M059J (cell line): ENCODE measurements around the gene LAYN. TPM values are rescaled to one million over a fixed set of nuclear protein-coding genes. Genes with fewer than 3 reads are reported as not detected.

ENCODE experiments used
- DNase-seq: peaks from one replicate; pipeline ENCODE4 v3.0.0-alpha.2; 2012; ENCODE audit warnings: low read depth
- total RNA-seq: library from RNA; depleted of rRNA; stranded (reverse); fragments of >200 nt; shearing (Covaris generic); gene quantifications from 2 replicates; pipeline ENCODE4 v1.2.3, GENCODE V29; 2014

The LAYN gene
- total RNA-seq, 1 experiment from 2014 or later = 113 TPM

- peak; percentile 35 for DNase-seq
These were observed 9.4 kb upstream of the LAYN start for GRCh38 chr11:111531136-111531535.

DNA sequence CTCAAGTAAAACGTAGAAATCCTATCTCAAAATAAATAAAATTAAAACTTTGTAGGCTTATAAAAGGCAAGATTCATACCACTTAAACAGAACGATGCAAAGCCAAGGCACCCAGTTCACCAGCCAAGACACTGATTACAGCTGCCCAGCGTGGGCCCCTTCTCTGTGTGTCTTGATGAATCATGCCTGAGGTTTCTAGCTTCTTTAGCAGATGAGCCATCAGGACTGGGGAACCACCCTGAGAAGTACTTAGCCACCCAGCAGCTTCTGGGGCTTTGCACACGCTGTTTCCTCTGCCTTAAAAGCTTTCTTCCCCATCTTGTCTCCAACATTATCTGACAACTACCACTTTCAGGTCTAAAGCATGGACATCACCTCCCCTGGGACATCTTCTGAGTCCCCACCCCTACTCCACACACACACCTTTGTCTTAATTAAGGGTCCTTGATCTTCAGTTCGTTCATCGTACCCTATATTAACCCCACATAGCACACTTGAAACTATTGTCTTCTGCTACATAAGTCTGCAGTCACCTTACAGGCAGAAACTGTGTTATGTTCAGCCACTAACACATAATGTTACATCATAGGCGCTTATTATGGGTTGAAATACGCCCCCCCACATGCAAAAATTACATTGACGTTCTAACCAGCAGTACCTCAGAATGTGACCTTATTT is 8.7 kb upstream of the LAYN start:
- peak; percentile 92 for DNase-seq

DNA sequence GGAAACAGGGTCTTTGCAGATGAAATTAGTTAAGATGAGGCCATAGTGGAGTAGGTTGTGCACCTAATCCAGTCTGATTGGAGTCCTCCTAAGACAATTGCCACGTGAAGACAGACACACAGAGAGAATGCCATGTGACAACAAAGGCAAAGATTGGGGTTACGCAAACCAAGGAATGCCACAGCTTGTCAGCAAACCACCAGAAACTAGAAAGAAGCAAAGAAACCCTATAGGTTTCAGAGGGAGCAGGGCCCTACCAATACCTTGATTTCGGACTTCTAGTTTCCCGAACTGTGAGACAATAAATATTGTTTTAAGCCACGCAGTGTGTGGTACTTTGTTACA is 8.2 kb upstream of the LAYN start:
- DNase-seq = no peak

DNA sequence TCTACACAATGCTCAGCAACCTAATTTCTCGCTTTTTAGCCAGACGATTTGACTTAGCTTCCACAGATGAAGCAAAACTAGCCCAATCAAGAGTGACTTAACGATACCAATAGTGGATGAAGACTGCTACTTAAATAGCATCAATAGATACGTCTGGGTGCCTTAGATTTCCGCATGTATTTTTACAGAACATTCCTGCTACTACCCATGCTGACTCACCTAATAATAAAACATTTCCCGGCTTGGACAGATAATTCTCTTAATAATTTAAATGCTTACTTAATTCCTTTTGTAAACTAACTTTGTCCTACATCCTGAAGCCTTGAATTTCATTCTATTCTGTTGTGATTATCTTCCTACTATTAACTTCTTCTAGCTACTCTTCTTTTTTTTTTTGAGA is 5.2 kb upstream of the LAYN start:
- DNase-seq = no peak

- DNase-seq = no peak
These were observed 3.1 kb upstream of the LAYN start for GRCh38 chr11:111537336-111537860.

GRCh38 chr11:111538407-111539114 is 2.0 kb upstream of the LAYN start:
- DNase-seq = peak; percentile 72

DNA sequence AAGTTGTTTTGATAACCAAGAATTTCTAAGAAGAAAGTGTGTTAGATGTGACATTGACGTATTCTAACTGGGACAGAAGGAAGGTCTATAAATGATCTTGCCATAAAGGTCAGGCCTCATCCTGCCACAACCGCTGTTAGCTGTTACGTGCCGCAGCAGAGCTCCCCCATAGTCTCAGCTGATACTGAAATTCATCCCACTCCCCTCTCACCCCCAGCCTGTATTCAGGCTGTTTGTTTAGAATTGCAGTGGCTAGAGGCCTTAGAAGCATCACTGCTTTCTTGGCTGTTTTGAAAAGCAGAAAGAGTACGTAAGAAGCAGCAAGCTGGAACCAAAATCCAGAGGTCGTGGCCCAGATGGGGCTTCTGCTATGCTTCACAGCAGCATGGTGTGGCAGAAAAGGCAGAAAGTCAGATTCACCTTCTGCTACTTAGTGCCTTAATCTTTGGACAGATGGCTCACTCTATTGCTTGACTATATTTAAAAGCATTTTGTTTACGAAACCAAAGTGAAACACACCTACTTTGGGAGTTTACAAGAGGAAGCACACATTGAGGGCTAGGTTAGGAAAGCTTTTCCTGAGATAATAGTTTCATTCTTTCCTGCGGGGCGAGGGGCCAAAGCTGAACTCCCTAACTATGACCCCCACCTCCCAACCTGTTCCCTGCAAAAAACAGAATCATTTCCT is 950 bp upstream of the LAYN start:
- peak; percentile 37 for DNase-seq

GRCh38 chr11:111540937-111541253 is 375 bp downstream of the LAYN start:
- DNase-seq = peak; percentile 38

GRCh38 chr11:111541254-111542061 is 938 bp downstream of the LAYN start:
- DNase-seq = peak; percentile 93

DNA sequence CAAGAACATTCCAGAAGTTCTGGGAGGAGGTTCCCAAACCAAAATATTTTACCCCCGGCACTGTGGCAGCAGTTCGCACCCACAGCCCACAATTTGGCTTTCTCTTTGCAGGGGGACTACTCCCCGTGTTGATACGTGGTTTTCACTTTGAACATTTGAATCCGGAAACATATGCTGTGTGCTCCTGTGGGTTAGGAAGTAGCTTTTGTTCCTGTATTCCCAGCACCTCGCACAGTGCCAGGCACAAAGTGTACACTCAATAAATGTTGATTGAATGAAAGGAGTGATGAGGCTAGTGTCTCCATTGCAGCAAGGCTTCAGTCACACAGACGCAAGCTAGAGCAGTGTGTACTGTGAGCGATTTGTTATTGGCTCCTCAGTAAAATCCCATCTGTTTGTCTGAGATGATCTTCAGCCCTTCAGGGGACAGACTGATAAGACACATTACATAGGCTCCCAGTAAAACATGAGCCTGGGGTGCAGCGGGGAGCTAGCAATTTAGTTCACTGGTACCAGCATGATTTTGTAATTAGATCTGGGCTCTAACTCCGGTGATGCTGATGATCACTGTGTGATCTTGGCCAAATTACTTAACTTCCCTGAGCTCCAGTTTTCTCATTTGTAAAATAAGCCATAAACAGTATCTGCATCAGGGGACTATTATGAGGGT is 2.2 kb downstream of the LAYN start:
- no peak for DNase-seq

DNA sequence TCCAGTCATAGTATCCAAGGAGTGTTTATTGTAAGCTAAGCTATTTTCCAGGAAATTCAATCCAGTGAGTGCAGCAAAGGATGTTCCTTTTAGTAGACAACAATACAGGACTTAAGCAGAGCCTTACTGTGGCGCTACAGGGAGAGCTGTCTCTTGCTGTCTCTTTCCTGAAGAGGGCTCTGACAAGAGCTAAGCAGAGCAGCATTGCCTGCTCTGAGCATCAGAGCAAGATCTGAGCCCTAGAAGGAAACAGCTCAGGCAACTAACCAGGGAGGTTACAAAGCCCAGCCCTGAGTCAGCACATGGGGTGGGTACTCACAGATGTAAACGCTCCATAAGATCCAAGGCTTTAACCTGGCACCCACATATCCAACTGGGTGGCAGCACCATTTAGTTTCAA is 8.0 kb downstream of the LAYN start:
- DNase-seq = no peak

DNA sequence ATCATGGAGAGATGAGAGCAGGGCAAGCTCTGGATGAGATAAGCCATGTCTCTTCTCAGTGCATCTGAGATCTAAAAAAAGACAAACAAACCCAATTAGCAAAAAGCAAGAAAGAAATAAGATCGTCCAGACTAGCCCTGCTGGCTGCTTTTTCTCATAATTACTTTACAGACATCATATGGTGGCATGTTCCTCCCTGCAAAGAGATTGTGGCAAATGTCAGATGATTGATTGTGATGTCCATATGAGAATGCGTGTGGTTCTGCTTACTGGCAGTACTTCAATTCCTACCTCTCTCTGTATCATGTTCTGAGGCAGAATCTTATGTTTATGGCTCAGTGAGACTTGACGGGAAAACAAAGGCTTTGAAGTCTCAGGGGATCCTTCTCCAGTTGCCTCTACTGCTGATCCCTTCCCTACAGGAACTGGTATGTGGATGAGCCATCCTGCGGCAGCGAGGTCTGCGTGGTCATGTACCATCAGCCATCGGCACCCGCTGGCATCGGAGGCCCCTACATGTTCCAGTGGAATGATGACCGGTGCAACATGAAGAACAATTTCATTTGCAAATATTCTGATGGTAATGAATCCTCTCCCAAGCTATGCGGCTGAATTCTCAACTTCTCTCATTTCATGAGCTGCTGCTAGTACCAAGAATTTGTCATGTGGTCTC is 8.8 kb downstream of the LAYN start:
- DNase-seq = no peak

DNA sequence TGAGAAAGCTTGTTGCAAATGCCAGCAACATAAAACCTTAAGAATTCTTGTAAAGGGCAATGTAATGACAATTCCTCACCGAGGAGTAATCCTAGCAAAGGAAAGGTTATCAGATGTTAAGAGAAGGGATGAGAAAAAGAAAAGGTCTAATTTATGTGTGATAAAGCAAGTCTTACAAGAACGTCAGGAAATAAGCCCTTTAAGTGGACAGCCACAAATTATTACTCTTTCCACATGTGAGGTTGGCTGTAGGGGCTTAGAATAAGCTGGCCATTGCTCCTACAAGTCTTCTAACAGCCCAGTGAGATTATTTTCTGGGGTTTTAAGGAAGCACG is 9.3 kb downstream of the LAYN start:
- DNase-seq = no peak

DNA sequence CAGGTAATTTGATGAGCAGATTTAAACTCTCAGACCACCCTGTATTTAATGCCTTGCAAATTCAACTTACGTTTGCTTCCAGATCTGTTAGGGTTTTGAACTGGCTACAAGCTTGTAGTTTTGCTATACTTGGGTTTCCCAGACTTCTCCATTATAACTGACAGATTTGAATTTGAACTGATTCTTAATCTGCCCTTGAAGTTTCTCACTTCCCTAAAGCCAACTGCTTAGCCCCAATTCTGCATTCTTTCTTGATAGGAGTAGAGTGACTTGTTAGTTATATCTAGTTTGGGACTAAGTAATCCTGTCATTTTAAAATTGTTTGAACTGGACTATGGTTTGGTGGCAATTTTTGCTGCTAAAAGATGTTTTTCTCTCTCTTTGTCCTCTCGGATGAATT is 9.7 kb downstream of the LAYN start:
- no peak for DNase-seq

GRCh38 chr11:111554532-111554931 is 14.0 kb downstream of the LAYN start:
- DNase-seq = peak; percentile 74

- peak; percentile 91 for DNase-seq
These were observed 14.7 kb downstream of the LAYN start for GRCh38 chr11:111555255-111555654.

DNA sequence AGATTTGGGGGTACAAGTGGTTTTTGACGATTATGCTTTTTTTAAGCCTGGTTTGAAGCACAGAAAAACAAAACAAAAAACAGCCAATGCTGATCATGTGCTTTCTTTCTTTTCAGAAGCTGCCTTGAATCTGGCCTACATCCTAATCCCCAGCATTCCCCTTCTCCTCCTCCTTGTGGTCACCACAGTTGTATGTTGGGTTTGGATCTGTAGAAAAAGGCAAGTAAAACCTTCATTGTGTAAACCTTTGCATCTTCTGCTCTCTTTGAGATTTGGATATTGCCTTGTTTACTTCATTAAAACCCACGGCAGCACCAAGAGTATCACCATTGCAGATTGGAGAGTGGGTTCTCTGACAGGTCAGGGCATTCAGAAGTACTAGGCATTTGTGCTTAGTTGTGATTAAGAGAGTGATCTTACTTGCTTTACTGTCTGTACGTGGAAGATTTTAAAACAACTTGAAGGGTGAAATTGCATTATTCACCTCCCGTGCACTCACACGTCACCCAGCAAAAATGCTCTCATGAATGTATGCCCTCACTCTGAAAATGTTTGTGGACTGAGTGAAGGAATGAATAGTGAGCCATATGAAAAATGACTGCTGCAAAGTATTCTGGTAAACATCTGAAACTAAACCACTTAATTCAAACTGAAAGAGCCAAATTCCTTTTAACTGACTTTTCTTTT is 17.0 kb downstream of the LAYN start:
- DNase-seq = peak; percentile 99

GRCh38 chr11:111559800-111560464 is 19.4 kb downstream of the LAYN start:
- no peak for DNase-seq

GRCh38 chr11:111560800-111561199 is 20.3 kb downstream of the LAYN start:
- DNase-seq = no peak

- DNase-seq = no peak
These were observed 20.8 kb downstream of the LAYN start for GRCh38 chr11:111561306-111561705.
